Nephron progenitor cell (in vitro differentiated cells): ENCODE results near the gene SLC29A3.

Experiments used
- DNase-seq: peaks from one replicate; pipeline ENCODE4 v3.0.0; 2021
- H3K27ac Mint-ChIP-seq: 2 replicates; pipeline ENCODE4 v1.8.0; 2021; ENCODE audit warnings: mild to moderate bottlenecking, moderate library complexity, mixed read lengths
- H3K27me3 Mint-ChIP-seq: 2 replicates; pipeline ENCODE4 v1.8.0; 2021; ENCODE audit warnings: mild to moderate bottlenecking, low read depth, mixed read lengths; ENCODE audit not compliant: poor library complexity
- H3K36me3 Mint-ChIP-seq: 2 replicates; pipeline ENCODE4 v1.8.0; 2021; ENCODE audit warnings: low read depth, mixed read lengths
- H3K4me1 Mint-ChIP-seq: 2 replicates; pipeline ENCODE4 v1.8.0; 2021; ENCODE audit warnings: mixed read lengths
- H3K4me3 Mint-ChIP-seq: 2 replicates; pipeline ENCODE4 v1.8.0; 2021; ENCODE audit warnings: mild to moderate bottlenecking, moderate library complexity, mixed read lengths
- H3K9me3 Mint-ChIP-seq: 2 replicates; pipeline ENCODE4 v1.8.0; 2021; ENCODE audit warnings: mild to moderate bottlenecking, moderate library complexity, mixed read lengths
- TF ChIP-seq, protein P1 (sequence below): fragments of 200-600 bp; sonication (generic); IDR thresholded peaks from 2 replicates; pipeline ENCODE4 v1.5.0; 2021; ENCODE audit warnings: antibody characterized with exemption

SLC29A3 gene

GRCh38 chr10:71366690-71367089, 47.6 kb downstream of the SLC29A3 start:
- DNase-seq, result no peak
- Mint-ChIP-seq H3K27me3 (peaks cover 32% of the 10 kb centered on the region), H3K9me3 (no peaks in the 10 kb centered on the region), H3K4me1 (no peaks in the 10 kb centered on the region), H3K4me3 (no peak overlapping the region), H3K27ac (no peak overlapping the region), H3K36me3 (peaks cover 9% of the 10 kb centered on the region)
- TF ChIP-seq, protein P1, sequence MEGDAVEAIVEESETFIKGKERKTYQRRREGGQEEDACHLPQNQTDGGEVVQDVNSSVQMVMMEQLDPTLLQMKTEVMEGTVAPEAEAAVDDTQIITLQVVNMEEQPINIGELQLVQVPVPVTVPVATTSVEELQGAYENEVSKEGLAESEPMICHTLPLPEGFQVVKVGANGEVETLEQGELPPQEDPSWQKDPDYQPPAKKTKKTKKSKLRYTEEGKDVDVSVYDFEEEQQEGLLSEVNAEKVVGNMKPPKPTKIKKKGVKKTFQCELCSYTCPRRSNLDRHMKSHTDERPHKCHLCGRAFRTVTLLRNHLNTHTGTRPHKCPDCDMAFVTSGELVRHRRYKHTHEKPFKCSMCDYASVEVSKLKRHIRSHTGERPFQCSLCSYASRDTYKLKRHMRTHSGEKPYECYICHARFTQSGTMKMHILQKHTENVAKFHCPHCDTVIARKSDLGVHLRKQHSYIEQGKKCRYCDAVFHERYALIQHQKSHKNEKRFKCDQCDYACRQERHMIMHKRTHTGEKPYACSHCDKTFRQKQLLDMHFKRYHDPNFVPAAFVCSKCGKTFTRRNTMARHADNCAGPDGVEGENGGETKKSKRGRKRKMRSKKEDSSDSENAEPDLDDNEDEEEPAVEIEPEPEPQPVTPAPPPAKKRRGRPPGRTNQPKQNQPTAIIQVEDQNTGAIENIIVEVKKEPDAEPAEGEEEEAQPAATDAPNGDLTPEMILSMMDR, result no peak

DNA sequence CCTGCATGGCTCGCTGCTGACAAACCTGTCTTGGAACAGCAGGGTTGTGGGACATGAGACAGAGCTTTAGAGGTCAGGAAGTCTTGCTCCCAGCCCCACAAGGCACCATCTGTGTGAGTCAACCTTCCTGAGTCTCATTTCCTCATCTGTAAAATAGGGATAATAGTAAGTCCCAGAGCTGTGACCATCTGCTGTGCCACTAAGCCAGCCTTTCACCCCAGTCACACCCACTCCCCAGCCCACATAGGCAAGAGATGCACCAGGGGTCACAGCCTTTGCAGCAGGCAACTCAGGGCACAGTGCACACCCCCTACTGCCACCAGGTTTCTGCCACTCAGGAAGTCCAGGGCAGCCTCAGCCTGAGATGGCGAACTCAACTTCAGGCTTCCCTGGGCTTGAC, 48.2 kb downstream of the SLC29A3 start:
- DNase-seq, result no peak
- Mint-ChIP-seq H3K36me3 (peaks cover 5% of the 10 kb centered on the region), H3K27me3 (peaks cover 36% of the 10 kb centered on the region), H3K9me3 (no peaks in the 10 kb centered on the region), H3K4me1 (no peaks in the 10 kb centered on the region), H3K4me3 (no peak overlapping the region), H3K27ac (no peak overlapping the region)
- TF ChIP-seq, protein P1, result no peak

- Mint-ChIP-seq H3K27ac (no peak overlapping the region), H3K4me3 (no peak overlapping the region), H3K9me3 (no peaks in the 10 kb centered on the region), H3K36me3 (no peaks in the 10 kb centered on the region), H3K27me3 (peaks cover 39% of the 10 kb centered on the region), H3K4me1 (no peaks in the 10 kb centered on the region)
- DNase-seq, result no peak
- TF ChIP-seq, protein P1, result no peak
Measured at GRCh38 chr10:71368176-71368575, 49.1 kb downstream of the SLC29A3 start.

DNA sequence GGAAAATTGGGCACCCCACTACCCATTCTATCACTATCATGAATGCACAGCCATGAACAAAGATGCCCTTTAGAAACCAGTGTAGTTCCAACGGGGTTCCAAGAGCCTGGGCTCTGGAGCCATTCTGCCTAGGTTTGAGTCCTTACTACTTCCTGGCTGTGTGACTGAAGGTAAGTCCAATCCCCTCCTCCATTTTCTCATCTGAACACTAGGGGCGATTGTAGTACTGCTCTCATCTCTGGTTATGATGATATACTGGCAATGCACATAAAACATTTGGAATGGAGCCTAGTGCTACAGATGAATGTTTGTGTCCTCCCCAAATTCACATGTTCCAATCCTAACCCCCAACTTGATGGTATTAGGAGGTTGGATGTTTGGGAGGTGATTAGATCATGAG, 49.6 kb downstream of the SLC29A3 start:
- no peaks in the 10 kb centered on the region for H3K36me3 Mint-ChIP-seq

GRCh38 chr10:71369602-71370001, 50.5 kb downstream of the SLC29A3 start:
- H3K27ac Mint-ChIP-seq, result no peak overlapping the region
- no peaks in the 10 kb centered on the region for H3K9me3 Mint-ChIP-seq
- peaks cover 41% of the 10 kb centered on the region for H3K27me3 Mint-ChIP-seq
- H3K4me1 Mint-ChIP-seq, result no peaks in the 10 kb centered on the region
- DNase-seq, result no peak
- no peaks in the 10 kb centered on the region for H3K36me3 Mint-ChIP-seq
- TF ChIP-seq, protein P1, result no peak
- H3K4me3 Mint-ChIP-seq, result no peak overlapping the region

More for the DNA sequence above, 49.6 kb downstream of the SLC29A3 start:
- TF ChIP-seq, protein P1, result no peak
- DNase-seq, result no peak
- Mint-ChIP-seq H3K9me3 (no peaks in the 10 kb centered on the region), H3K27ac (no peak overlapping the region), H3K4me1 (no peaks in the 10 kb centered on the region), H3K27me3 (peaks cover 39% of the 10 kb centered on the region), H3K4me3 (no peak overlapping the region)

- Mint-ChIP-seq H3K27ac (no peak overlapping the region), H3K4me1 (no peaks in the 10 kb centered on the region), H3K4me3 (no peak overlapping the region), H3K36me3 (no peaks in the 10 kb centered on the region), H3K9me3 (no peaks in the 10 kb centered on the region), H3K27me3 (peaks cover 45% of the 10 kb centered on the region)
- no peak for DNase-seq
- TF ChIP-seq, protein P1, result no peak
Measured at GRCh38 chr10:71370031-71370430, 51.0 kb downstream of the SLC29A3 start.
